Liver (tissue), 9 donors: ENCODE results near the gene TNS3. TPM values are rescaled to one million over a fixed set of nuclear protein-coding genes. Genes with fewer than 3 reads are reported as not detected.
A peak's percentile ranks its signal among the peaks of the same experiment; 100 is the strongest.

Experiments
- DNase-seq: peaks from one replicate; pipeline ENCODE4 v3.0.0-alpha.2; 2017; ENCODE audit warnings: low spot score
- H3K27ac ChIP-seq, 2 donors: one replicate each; pipeline ENCODE4 v1.7.0; 2013; ENCODE audit warnings: inconsistent platforms in 2 of 2, low read length in 2 of 2, control low read depth in 1 of 2, low read depth in 1 of 2, mild to moderate bottlenecking in 1 of 2
- H3K27me3 ChIP-seq, 4 donors: one replicate each; pipeline versions ENCODE4 v1.6.1 to v1.7.0; 2013; ENCODE audit warnings: low read length in 3 of 4, inconsistent platforms in 1 of 4, mild to moderate bottlenecking in 1 of 4, moderate library complexity in 1 of 4; ENCODE audit not compliant: control insufficient read depth in 4 of 4, insufficient read depth in 4 of 4
- H3K36me3 ChIP-seq, 4 donors: one replicate each; pipeline versions ENCODE4 v1.6.1 to v1.7.0; 2013; ENCODE audit warnings: low read length in 3 of 4, mild to moderate bottlenecking in 3 of 4, low read depth in 1 of 4, moderate library complexity in 1 of 4; ENCODE audit not compliant: control insufficient read depth in 4 of 4, insufficient read depth in 3 of 4
- H3K4me1 ChIP-seq, 4 donors: one replicate each; pipeline versions ENCODE4 v1.6.1 to v1.7.0; 2013; ENCODE audit warnings: low read length in 3 of 4, mild to moderate bottlenecking in 3 of 4, moderate library complexity in 1 of 4; ENCODE audit not compliant: control insufficient read depth in 4 of 4, insufficient read depth in 4 of 4
- H3K4me3 ChIP-seq, 3 donors: one replicate each; pipeline versions ENCODE4 v1.6.1 to v1.7.0; 2013; ENCODE audit warnings: low read length in 3 of 3, control low read depth in 1 of 3, low read depth in 1 of 3, mild to moderate bottlenecking in 1 of 3
- H3K9ac ChIP-seq, 2 donors: one replicate each; pipeline ENCODE4 v1.7.0; 2013; ENCODE audit warnings: low read length in 2 of 2, mild to moderate bottlenecking in 2 of 2, moderate library complexity in 2 of 2, control low read depth in 1 of 2, low read depth in 1 of 2
- H3K9me3 ChIP-seq, 4 donors: one replicate each; pipeline versions ENCODE4 v1.6.1 to v1.7.0; 2013; ENCODE audit warnings: low read length in 3 of 4; ENCODE audit not compliant: control insufficient read depth in 4 of 4
- EGR1 ChIP-seq, 2 donors: IDR thresholded peaks; 2 replicates each; pipeline ENCODE4 v1.6.1; 2016 to 2018; ENCODE audit warnings: antibody characterized with exemption in 2 of 2, low read depth in 2 of 2
- FOXA1 ChIP-seq: IDR thresholded peaks from 2 replicates; pipeline ENCODE4 v1.6.1; 2016; ENCODE audit warnings: antibody characterized with exemption
- FOXA2 ChIP-seq: IDR thresholded peaks from 2 replicates; pipeline ENCODE4 v1.6.1; 2016; ENCODE audit warnings: antibody characterized with exemption
- HNF4A ChIP-seq, 2 donors: conservative IDR thresholded peaks; 2 replicates each; pipeline ENCODE4 v1.6.1; 2016; ENCODE audit warnings: antibody characterized with exemption in 2 of 2, mild to moderate bottlenecking in 2 of 2
- HNF4G ChIP-seq: IDR thresholded peaks from 2 replicates; pipeline ENCODE4 v1.6.1; 2016; ENCODE audit warnings: antibody characterized with exemption
- JUND ChIP-seq, 2 donors: IDR thresholded peaks; 2 replicates each; pipeline ENCODE4 v1.6.1; 2016; ENCODE audit warnings: antibody characterized with exemption in 2 of 2
- NR2F2 ChIP-seq: IDR thresholded peaks from 2 replicates; pipeline ENCODE4 v1.6.1; 2016; ENCODE audit warnings: antibody characterized with exemption
- RAD21 ChIP-seq, 2 donors: IDR thresholded peaks; 2 replicates each; pipeline ENCODE4 v1.6.1; 2016; ENCODE audit warnings: antibody characterized with exemption in 2 of 2, mild to moderate bottlenecking in 2 of 2
- RXRA ChIP-seq, 2 donors: IDR thresholded peaks; 2 replicates each; pipeline ENCODE4 v1.6.1; 2017 to 2018; ENCODE audit warnings: antibody characterized with exemption in 2 of 2, mild to moderate bottlenecking in 1 of 2
- SP1 ChIP-seq: IDR thresholded peaks from 2 replicates; pipeline ENCODE4 v1.6.1; 2018; ENCODE audit warnings: antibody characterized with exemption, mild to moderate bottlenecking
- YY1 ChIP-seq: IDR thresholded peaks from 2 replicates; pipeline ENCODE4 v1.6.1; 2016; ENCODE audit warnings: antibody characterized with exemption, mild to moderate bottlenecking
- WGBS: extraction: QIAGEN DNeasy Blood & Tissue Kit; methylation state at CpG from one replicate; pipeline ENCODE4 v1.1.7; 2013; 5-methylcytosine and 5-hydroxymethylcytosine counted together
- polyA plus RNA-seq, 2 donors: library from polyadenylated mRNA; stranded (reverse) in 1 of 2; unstranded in 1 of 2; fragments of 200-250 nt in 1 of 2; fragments of >200 nt in 1 of 2; fragmentation: Nextera tagmentation in 1 of 2; extraction: Ambion mirVana in 1 of 2; gene quantifications; one replicate each; pipeline versions ENCODE4 v1.2.1 to v1.2.3, GENCODE V29; 2013 to 2015
- total RNA-seq, 2 donors: library from RNA; depleted of rRNA; stranded (reverse); fragments of >200 nt; gene quantifications; one replicate each; pipeline ENCODE4 v1.2.3, GENCODE V29; 2014
- TF ChIP-seq, protein P1 (sequence below): IDR thresholded peaks from 2 replicates; pipeline ENCODE4 v1.6.1; 2016; ENCODE audit warnings: antibody characterized with exemption
- TF ChIP-seq, protein P2 (sequence below): IDR thresholded peaks from 2 replicates; pipeline ENCODE4 v1.6.1; 2016; ENCODE audit warnings: antibody characterized with exemption
- TF ChIP-seq, protein P3 (sequence below): fragments of 150-350 bp; IDR thresholded peaks from 2 replicates; pipeline ENCODE4 v1.5.1; 2017; ENCODE audit warnings: improper control_type of control experiment, low read depth, low read length; ENCODE audit not compliant: missing input control
- TF ChIP-seq, protein P4 (sequence below): IDR thresholded peaks from 2 replicates; pipeline ENCODE4 v1.6.1; 2016; ENCODE audit warnings: antibody characterized with exemption
- TF ChIP-seq, protein P5 (sequence below): IDR thresholded peaks from 2 replicates; pipeline ENCODE4 v1.6.1; 2016; ENCODE audit warnings: antibody characterized with exemption, mild to moderate bottlenecking
- donor health status: healthy.
- donor health status: healthy.
- donor health status: healthy.
- donor health status: healthy.
- donor health status: healthy.

TNS3 gene
- total and polyA plus RNA-seq, 4 donors = 16.8 to 100 (median 29.5) TPM

DNA sequence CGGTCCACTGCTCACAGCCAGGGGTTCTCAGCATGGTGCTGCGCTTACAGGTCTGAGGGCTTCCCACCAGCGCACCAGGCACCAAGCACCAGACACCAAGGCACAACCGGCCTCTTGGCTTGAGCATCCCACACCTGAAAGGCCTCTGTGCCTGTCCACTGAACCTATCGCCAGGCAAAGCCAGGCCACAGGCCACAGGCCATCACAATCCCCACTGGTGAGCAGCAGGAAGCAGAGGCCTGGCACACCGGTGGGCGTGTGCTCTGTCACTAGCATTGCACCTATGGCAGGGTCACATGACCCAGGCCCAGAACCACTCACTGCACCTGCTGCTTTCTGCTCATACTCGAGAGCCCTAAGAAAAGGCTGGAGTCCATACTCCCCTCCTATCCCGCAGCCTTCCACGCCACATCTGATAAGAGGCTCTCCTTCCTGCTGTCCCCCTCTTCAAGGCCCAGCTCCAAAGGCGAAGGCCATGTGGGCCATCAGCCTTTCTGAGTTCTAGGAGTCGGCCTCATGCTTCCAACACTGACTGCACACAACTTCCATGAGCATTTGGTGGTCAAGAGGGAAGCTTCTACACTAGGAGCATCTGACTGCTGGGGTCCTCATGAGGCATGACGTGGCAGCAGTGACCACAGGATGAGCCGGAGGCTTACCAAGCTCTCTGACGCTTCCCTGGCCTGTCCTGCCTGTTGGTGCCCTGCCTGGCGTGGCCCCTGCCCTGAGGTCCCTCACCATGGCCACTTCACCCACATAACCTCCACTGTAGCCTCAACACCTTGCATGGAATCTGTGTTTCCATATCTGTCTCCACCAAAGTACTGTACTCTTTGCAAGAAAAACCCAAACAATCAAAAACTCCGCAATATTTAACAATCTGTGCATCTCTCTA is 166.3 kb downstream of the TNS3 start:
- H3K27me3 ChIP-seq = no peaks in the 10 kb centered on the region
- peaks cover 10 to 52% (median 32%) of the 10 kb centered on the region in 4 donors for H3K36me3 ChIP-seq
- DNase-seq = peak; percentile 28
- no peak overlapping the region for H3K9ac ChIP-seq
- no peak overlapping the region for H3K27ac ChIP-seq
- peaks cover 0 to 38% (median 22%) of the 10 kb centered on the region in 4 donors for H3K4me1 ChIP-seq
- no peak overlapping the region for H3K4me3 ChIP-seq
- TF ChIP-seq HNF4A (conservative IDR thresholded peaks at IDR 0.05) (no peak), HNF4G (no peak), JUND (IDR thresholded peaks at IDR 0.05) (no peak), RXRA (IDR thresholded peaks at IDR 0.05) (no peak), NR2F2 (no peak), EGR1 (IDR thresholded peaks at IDR 0.05; ENCODE audit: low read depth in 2 of 2) (no peak), FOXA2 (no peak), FOXA1 (no peak), YY1 (no peak), RAD21 (IDR thresholded peaks at IDR 0.05) (no peak), SP1 (no peak)
- TF ChIP-seq, protein P1, sequence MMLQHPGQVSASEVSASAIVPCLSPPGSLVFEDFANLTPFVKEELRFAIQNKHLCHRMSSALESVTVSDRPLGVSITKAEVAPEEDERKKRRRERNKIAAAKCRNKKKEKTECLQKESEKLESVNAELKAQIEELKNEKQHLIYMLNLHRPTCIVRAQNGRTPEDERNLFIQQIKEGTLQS = no peak
- TF ChIP-seq, protein P2, sequence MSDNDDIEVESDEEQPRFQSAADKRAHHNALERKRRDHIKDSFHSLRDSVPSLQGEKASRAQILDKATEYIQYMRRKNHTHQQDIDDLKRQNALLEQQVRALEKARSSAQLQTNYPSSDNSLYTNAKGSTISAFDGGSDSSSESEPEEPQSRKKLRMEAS = no peak
- TF ChIP-seq, protein P3, sequence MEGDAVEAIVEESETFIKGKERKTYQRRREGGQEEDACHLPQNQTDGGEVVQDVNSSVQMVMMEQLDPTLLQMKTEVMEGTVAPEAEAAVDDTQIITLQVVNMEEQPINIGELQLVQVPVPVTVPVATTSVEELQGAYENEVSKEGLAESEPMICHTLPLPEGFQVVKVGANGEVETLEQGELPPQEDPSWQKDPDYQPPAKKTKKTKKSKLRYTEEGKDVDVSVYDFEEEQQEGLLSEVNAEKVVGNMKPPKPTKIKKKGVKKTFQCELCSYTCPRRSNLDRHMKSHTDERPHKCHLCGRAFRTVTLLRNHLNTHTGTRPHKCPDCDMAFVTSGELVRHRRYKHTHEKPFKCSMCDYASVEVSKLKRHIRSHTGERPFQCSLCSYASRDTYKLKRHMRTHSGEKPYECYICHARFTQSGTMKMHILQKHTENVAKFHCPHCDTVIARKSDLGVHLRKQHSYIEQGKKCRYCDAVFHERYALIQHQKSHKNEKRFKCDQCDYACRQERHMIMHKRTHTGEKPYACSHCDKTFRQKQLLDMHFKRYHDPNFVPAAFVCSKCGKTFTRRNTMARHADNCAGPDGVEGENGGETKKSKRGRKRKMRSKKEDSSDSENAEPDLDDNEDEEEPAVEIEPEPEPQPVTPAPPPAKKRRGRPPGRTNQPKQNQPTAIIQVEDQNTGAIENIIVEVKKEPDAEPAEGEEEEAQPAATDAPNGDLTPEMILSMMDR = no peak
- TF ChIP-seq, protein P4, sequence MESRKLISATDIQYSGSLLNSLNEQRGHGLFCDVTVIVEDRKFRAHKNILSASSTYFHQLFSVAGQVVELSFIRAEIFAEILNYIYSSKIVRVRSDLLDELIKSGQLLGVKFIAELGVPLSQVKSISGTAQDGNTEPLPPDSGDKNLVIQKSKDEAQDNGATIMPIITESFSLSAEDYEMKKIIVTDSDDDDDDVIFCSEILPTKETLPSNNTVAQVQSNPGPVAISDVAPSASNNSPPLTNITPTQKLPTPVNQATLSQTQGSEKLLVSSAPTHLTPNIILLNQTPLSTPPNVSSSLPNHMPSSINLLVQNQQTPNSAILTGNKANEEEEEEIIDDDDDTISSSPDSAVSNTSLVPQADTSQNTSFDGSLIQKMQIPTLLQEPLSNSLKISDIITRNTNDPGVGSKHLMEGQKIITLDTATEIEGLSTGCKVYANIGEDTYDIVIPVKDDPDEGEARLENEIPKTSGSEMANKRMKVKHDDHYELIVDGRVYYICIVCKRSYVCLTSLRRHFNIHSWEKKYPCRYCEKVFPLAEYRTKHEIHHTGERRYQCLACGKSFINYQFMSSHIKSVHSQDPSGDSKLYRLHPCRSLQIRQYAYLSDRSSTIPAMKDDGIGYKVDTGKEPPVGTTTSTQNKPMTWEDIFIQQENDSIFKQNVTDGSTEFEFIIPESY = no peak
- TF ChIP-seq, protein P5, sequence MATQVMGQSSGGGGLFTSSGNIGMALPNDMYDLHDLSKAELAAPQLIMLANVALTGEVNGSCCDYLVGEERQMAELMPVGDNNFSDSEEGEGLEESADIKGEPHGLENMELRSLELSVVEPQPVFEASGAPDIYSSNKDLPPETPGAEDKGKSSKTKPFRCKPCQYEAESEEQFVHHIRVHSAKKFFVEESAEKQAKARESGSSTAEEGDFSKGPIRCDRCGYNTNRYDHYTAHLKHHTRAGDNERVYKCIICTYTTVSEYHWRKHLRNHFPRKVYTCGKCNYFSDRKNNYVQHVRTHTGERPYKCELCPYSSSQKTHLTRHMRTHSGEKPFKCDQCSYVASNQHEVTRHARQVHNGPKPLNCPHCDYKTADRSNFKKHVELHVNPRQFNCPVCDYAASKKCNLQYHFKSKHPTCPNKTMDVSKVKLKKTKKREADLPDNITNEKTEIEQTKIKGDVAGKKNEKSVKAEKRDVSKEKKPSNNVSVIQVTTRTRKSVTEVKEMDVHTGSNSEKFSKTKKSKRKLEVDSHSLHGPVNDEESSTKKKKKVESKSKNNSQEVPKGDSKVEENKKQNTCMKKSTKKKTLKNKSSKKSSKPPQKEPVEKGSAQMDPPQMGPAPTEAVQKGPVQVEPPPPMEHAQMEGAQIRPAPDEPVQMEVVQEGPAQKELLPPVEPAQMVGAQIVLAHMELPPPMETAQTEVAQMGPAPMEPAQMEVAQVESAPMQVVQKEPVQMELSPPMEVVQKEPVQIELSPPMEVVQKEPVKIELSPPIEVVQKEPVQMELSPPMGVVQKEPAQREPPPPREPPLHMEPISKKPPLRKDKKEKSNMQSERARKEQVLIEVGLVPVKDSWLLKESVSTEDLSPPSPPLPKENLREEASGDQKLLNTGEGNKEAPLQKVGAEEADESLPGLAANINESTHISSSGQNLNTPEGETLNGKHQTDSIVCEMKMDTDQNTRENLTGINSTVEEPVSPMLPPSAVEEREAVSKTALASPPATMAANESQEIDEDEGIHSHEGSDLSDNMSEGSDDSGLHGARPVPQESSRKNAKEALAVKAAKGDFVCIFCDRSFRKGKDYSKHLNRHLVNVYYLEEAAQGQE = no peak
- no peaks in the 10 kb centered on the region for H3K9me3 ChIP-seq
- 87% methylated on average over 17 of the region's 17 CpGs for WGBS
